GM12801 (cell line): ENCODE data around the gene KRTCAP2.

Experiments
- TF ChIP-seq, protein P1 (sequence below): IDR thresholded peaks from one replicate; pipeline ENCODE4 v1.5.1; 2011; ENCODE audit warnings: control low read depth; ENCODE audit not compliant: insufficient read length; ENCODE audit errors: extremely low read depth

The KRTCAP2 gene

DNA sequence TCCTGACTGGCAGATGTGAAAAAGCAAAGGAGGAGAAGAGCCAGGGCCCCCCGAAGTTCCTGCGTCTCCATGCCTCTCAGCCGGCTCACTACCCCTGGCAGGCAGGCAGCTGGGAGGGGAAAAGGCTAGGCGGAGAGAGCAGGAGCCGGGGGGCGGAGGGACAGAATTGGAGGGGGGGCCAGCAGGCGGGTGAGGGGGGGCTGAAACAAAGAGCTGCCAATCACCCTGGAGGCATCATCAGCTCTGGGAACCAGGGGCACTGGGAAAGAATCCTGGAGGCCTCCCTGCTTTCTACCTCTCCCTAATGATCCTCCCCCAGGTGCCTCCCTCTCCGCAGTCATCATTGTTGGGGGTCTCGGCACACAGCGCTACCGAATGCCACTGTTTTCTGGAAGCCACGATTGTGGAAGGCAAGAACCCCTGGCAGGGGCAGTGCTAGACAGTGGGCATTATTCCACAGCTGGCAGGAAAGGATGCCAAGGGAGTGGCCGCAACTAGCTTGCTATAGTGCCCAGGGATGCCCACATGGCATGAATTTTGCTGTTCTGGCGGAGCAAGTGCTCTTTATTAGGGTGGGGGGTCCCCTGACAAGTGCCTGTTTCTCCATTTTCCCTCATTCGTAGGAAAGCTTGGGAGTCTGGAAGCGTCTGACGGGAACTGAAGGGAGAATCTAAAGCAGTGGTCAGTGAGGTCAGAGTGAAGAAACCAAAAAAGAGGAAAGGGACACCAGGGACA is 34.9 kb upstream of the KRTCAP2 start, which contains the start of gene THBS3:
TSS of gene THBS3 (minus strand) at position 92 of the 735 bp plus-strand sequence. CDS start at position 71, 21 bp downstream.
- TF ChIP-seq, protein P1, sequence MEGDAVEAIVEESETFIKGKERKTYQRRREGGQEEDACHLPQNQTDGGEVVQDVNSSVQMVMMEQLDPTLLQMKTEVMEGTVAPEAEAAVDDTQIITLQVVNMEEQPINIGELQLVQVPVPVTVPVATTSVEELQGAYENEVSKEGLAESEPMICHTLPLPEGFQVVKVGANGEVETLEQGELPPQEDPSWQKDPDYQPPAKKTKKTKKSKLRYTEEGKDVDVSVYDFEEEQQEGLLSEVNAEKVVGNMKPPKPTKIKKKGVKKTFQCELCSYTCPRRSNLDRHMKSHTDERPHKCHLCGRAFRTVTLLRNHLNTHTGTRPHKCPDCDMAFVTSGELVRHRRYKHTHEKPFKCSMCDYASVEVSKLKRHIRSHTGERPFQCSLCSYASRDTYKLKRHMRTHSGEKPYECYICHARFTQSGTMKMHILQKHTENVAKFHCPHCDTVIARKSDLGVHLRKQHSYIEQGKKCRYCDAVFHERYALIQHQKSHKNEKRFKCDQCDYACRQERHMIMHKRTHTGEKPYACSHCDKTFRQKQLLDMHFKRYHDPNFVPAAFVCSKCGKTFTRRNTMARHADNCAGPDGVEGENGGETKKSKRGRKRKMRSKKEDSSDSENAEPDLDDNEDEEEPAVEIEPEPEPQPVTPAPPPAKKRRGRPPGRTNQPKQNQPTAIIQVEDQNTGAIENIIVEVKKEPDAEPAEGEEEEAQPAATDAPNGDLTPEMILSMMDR, result no peak

DNA sequence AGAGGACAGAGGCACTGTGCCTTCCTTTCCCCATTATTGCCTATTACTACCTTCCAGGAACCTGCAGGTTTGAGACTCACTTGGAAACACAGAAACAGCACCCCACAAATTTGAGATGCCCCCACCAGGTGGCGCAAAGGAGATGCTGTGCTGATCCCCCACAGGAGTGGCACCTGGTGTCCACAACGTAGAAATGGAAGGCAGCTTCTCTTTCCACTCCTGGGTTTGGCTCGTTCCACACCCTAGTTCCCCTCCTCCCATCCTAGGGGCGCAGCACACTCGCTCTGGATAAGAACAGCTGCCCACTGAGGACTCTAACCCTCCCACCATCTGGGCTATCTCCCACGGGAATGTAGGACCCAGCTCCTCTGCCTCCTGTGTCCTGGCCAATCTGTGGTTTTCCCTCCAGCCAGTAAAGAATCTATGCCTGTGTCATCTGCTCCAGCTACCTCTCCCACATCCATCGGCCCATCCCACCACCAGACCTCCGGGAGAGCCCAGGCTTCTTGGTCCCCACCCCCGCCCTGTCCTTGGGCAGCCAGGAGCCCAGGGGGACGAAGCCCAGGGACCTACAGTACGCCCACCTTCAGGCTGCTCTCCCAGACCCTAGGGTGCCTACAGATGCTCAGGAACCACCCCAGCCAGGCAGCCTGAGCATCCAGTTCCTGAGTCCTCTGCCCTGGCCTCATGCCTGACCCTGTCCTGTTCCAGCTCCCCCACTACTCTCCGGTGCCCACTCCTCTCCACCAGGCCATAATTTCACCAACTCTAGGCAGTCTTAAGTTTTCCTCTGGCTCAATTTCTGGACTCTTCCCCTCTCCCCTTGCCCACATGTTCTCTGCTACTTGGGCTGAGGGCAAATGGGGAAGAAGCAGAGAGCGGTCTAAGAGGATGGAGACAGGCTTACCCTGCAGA is 34.0 kb upstream of the KRTCAP2 start:
- TF ChIP-seq, protein P1, result peak; percentile 30

DNA sequence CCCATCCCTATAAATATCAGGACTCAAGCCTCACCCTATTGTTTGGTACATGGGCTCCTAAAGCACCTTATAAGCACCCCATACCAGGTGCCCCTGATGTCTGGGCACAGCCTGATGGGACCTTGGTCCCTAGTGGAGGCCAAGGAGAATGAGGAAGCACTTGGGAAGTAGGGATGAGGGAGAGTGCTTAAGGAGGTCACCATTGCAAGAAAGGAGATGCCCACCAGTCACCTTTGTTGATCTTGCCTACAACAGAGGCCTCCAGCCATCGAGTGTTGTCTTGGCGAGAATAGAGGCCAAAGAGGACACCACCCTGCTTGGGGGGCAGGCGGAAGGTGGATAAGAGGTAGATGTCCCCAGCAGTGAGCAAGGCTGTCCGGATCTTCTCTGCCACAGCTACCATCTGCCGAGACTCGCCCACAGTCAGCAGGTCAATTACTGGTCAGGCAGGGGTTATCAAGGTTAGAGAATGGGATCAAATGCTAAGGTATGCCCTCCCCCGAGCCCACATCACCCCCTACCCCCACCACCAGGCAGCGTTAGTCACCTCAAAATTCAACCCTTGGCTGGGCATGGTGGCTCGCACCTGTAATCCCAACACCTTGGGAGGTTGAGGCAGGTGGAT is 33.0 kb upstream of the KRTCAP2 start:
- TF ChIP-seq, protein P1, result no peak

DNA sequence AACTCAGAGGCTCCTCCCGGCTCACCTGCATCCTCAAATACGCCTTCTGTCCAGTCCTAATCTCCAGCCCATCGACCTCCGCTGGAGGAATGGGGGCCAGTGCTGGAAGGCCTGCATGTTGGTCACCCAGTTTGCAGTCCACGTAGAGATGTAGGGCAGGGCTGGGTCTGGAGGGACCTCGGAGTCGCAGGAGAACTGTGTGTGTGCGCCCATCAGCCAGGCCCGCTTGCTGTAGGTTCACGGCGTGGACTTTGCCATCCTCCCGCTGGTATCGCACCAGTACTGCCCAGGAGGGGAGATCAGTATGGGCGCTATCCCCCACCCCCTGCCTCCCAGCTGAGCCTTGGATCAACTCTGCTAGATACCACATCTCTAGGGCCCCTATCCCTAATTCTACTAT is 31.9 kb upstream of the KRTCAP2 start:
- TF ChIP-seq, protein P1, result no peak

DNA sequence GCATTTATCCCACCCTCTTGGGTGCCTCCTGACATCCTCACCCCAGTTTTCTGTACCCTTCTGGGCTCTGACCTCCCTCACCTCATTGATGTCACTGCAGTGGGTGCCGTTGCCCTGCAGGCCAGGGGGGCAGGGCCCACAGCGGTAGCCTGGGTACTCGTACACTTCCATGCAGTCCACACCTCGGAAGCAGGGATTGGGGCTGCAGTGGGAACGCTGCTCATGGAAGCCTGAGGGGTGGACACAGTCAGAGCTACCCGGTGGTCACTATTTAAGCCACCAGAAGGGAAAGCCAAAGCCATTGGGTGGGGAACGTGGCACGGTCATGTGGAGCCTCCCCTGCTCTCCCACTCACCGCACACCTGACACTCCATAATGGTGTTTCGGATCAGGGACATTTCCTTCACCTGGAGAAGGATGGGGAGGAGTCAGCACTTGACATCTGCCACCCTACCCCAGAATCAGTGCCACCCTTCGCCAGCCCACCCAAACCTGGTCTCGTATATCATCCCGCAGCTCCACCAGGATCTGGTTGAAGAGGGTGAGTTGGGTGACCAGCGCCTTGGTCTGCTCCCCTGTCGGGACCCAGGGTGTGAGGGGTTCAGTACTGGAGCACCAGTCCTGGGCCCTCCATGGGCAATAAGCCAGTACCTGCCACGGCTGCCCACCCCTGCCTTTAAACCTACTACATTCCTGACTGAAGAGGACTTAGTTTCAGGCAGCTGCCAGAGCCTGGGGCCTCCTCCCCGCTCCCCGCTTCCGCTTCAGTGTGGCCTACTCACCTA is 29.8 kb upstream of the KRTCAP2 start:
- TF ChIP-seq, protein P1, result no peak

DNA sequence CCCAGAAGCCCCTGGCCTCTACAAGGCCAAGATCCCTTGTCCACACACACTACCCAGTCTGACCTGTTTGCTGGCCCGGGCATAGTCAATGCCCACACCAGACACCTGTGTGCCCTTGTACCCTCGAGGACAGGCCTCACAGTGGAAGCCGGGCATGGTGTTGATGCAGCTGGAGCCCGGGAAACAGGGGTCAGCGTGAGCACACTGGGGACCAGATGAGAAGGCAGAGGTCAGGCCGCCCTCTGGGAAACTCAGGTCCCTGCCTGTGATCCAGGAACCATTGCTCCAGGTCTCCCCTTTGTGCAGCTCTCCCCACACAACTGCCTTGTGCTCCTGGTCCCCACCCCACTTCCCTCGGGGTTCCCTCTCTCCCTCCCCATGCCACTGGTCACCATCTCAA is 29.1 kb upstream of the KRTCAP2 start:
- TF ChIP-seq, protein P1, result no peak

DNA sequence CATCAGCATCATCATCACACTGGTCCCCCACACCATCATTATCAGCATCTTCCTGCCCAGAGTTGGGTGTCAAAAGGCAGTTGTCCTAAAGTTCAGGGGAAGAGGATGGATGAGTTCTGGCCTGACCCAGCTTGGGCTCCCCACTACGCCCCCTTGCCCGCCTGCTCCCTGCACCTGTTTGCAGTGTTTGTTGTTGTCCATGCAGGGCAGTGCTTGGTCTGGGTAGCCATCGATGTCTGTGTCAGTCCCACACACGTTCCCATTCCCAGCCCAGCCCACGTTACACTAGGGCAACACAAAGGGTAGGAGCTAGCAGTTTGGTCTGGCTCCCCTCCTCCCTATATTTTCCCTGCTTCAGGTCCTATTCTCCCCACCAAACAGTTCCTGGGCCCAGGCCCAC is 27.8 kb upstream of the KRTCAP2 start:
- TF ChIP-seq, protein P1, result no peak
